NCI-H2107 treated with DMSO at 0.1 percent for 48 hours (cell line): ENCODE data around the gene VPS35.
A peak's percentile ranks its signal among the peaks of the same experiment; 100 is the strongest.

Experiments used
- DNase-seq: peaks from one replicate; lab custom pipeline; 2025; ENCODE audit not compliant: unreplicated experiment; lab: John Stamatoyannopoulos, UW

VPS35 gene

GRCh38 chr16:46620266-46621005 is 68.5 kb downstream of the VPS35 start:
- no peak for DNase-seq

- no peak for DNase-seq
Observed at GRCh38 chr16:46618516-46618915, 70.5 kb downstream of the VPS35 start.

- DNase-seq: no peak
Observed at GRCh38 chr16:46614006-46614405, 75.0 kb downstream of the VPS35 start.

- DNase-seq: no peak
Observed at GRCh38 chr16:46613352-46613751, 75.6 kb downstream of the VPS35 start.

- DNase-seq: no peak
Observed at GRCh38 chr16:46612121-46612520, 76.9 kb downstream of the VPS35 start.

- peak; percentile 29 for DNase-seq
Observed at GRCh38 chr16:46607529-46607928, 81.4 kb downstream of the VPS35 start.

GRCh38 chr16:46606231-46606630 is 82.7 kb downstream of the VPS35 start:
- DNase-seq: no peak
